H1 (cell line): ENCODE data around the gene PRG3.

Experiments
- BCL11A ChIP-seq, 2 experiments: IDR thresholded peaks; one replicate each; pipeline ENCODE4 v1.6.1; 2011; ENCODE audit warnings: low read depth in 2 of 2, low read length in 2 of 2, mild to moderate bottlenecking in 2 of 2
- CTCF ChIP-seq, 3 experiments: IDR thresholded peaks; 1 replicate in 2 of 3; 2 replicates in 1 of 3; pipeline versions ENCODE4 v1.5.1 to v1.6.1; 2011; ENCODE audit warnings: low read length in 3 of 3, mild to moderate bottlenecking in 3 of 3, inconsistent platforms in 2 of 3, low read depth in 1 of 3, moderate library complexity in 1 of 3; ENCODE audit not compliant: insufficient read depth in 1 of 3; ENCODE audit errors: control extremely low read depth in 1 of 3
- EZH2 ChIP-seq: fragments of 200-600 bp; sonication (generic); IDR thresholded peaks from 2 replicates; pipeline ENCODE4 v1.7.1; 2012; ENCODE audit warnings: low read depth, mild to moderate bottlenecking, moderate library complexity, low read length, inconsistent platforms; ENCODE audit not compliant: severe bottlenecking
- FOSL1 ChIP-seq: IDR thresholded peaks from 2 replicates; pipeline ENCODE4 v1.6.1; 2011; ENCODE audit warnings: mild to moderate bottlenecking, low read depth, low read length, moderate library complexity; ENCODE audit not compliant: insufficient read depth
- KDM1A ChIP-seq: fragments of 200-600, 300-600 bp; sonication (generic); IDR thresholded peaks from 2 replicates; pipeline ENCODE4 v1.7.1; 2016; ENCODE audit warnings: mild to moderate bottlenecking, low read length, borderline replicate concordance
- POLR2AphosphoS5 ChIP-seq: IDR thresholded peaks from 2 replicates; pipeline ENCODE4 v1.6.1; 2011; ENCODE audit warnings: low read depth, low read length
- RAD21 ChIP-seq, 2 experiments: IDR thresholded peaks in 1 of 2; conservative IDR thresholded peaks in 1 of 2; 2 replicates each; pipeline ENCODE4 v1.6.1; 2011; ENCODE audit warnings: low read depth in 2 of 2, low read length in 2 of 2, improper control_type of control experiment in 1 of 2, inconsistent platforms in 1 of 2, mild to moderate bottlenecking in 1 of 2, moderate library complexity in 1 of 2
- SP1 ChIP-seq: IDR thresholded peaks from 2 replicates; pipeline ENCODE4 v1.6.1; 2011; ENCODE audit warnings: low read depth, low read length
- TCF12 ChIP-seq: IDR thresholded peaks from 2 replicates; pipeline ENCODE4 v1.6.1; 2011; ENCODE audit warnings: low read depth, mild to moderate bottlenecking, low read length
- YY1 ChIP-seq: IDR thresholded peaks from 2 replicates; pipeline ENCODE4 v1.6.1; 2011; ENCODE audit warnings: low read depth, mild to moderate bottlenecking, low read length
- TF ChIP-seq, protein P1 (sequence below): IDR thresholded peaks from 2 replicates; pipeline ENCODE4 v1.6.1; 2012; ENCODE audit warnings: low read length, inconsistent platforms

DNA sequence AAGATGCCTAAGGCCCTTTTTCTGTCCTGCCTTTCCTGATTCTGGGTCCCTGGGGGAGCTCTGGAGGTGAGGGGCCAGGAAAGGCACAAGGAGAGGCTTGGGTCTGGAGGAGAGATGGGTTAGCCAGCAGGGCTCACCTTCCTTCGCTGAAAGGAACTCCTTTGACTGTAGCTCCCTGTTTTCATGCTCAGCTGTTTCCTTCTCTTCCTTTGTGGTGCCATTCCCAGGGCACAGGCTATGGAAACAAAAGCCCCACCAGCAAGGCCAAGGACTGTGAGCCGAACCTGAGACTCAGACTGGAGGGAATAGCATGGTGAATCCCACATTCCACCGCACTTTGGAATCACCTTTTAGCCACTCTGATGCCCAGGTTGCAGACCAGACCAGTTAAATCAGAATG lies 35.5 kb upstream of the PRG3 start:
- TF ChIP-seq, protein P1, sequence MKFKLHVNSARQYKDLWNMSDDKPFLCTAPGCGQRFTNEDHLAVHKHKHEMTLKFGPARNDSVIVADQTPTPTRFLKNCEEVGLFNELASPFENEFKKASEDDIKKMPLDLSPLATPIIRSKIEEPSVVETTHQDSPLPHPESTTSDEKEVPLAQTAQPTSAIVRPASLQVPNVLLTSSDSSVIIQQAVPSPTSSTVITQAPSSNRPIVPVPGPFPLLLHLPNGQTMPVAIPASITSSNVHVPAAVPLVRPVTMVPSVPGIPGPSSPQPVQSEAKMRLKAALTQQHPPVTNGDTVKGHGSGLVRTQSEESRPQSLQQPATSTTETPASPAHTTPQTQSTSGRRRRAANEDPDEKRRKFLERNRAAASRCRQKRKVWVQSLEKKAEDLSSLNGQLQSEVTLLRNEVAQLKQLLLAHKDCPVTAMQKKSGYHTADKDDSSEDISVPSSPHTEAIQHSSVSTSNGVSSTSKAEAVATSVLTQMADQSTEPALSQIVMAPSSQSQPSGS: no peak
- TF ChIP-seq SP1 (no peak), KDM1A (no peak), TCF12 (no peak), FOSL1 (no peak), RAD21 (IDR thresholded peaks at IDR 0.05 in 1 of 2, conservative IDR thresholded peaks at IDR 0.05 in 1 of 2; ENCODE audit: low read depth in 2 of 2, low read length in 2 of 2) (no peak), EZH2 (no peak), CTCF (IDR thresholded peaks at IDR 0.05; ENCODE audit: control extremely low read depth in 1 of 3, insufficient read depth in 1 of 3, low read depth in 1 of 3, low read length in 3 of 3) (no peak), BCL11A (IDR thresholded peaks at IDR 0.05; ENCODE audit: low read depth in 2 of 2, low read length in 2 of 2) (no peak), YY1 (no peak), POLR2AphosphoS5 (no peak)
